Skin epidermis (tissue), 12 donors: ENCODE measurements around the gene ZNF710.

Experiments used
- H3K27ac ChIP-seq, 21 experiments: fragments of 200-600 bp; sonication (generic) in 11 of 21; one replicate each; pipeline ENCODE4 v1.5.0; 2020; ENCODE audit warnings: mild to moderate bottlenecking in 3 of 21, inconsistent platforms in 2 of 21, moderate library complexity in 2 of 21
- H3K4me3 ChIP-seq, 7 experiments: fragments of 200-600 bp; sonication (generic) in 2 of 7; one replicate each; pipeline ENCODE4 v1.5.0; 2020; ENCODE audit warnings: inconsistent platforms in 2 of 7, mild to moderate bottlenecking in 2 of 7, moderate library complexity in 1 of 7

Gene ZNF710

GRCh38 chr15:90015294-90015693 lies 14.2 kb downstream of the ZNF710 start:
- Histone ChIP-seq H3K27ac (peak overlapping the region in 1 of 21 experiments; percentile 12), H3K4me3 (no peak overlapping the region)

- peak overlapping the region in 1 of 21 experiments; percentile 12 for H3K27ac ChIP-seq
These were observed 14.6 kb downstream of the ZNF710 start for GRCh38 chr15:90015749-90016148.

GRCh38 chr15:90016721-90017120 lies 15.6 kb downstream of the ZNF710 start:
- no peak overlapping the region for H3K4me3 ChIP-seq
- peak overlapping the region in 3 of 21 experiments; percentile 3 to 40 (median 6) for H3K27ac ChIP-seq

More at GRCh38 chr15:90015749-90016148, 14.6 kb downstream of the ZNF710 start:
- no peak overlapping the region for H3K4me3 ChIP-seq

GRCh38 chr15:90018216-90018831 lies 17.2 kb downstream of the ZNF710 start:
- Histone ChIP-seq H3K4me3 (no peak overlapping the region), H3K27ac (peak overlapping the region in 6 of 21 experiments; percentile 11 to 84 (median 42))

- peak overlapping the region in 20 of 21 experiments; percentile 25 to 88 (median 72) for H3K27ac ChIP-seq
- no peak overlapping the region for H3K4me3 ChIP-seq
These were observed 18.5 kb downstream of the ZNF710 start for GRCh38 chr15:90019611-90020010.

- H3K27ac ChIP-seq: peak overlapping the region in 20 of 21 experiments; percentile 32 to 88 (median 74)
- no peak overlapping the region for H3K4me3 ChIP-seq
These were observed 19.1 kb downstream of the ZNF710 start for GRCh38 chr15:90020021-90020735.

- Histone ChIP-seq H3K27ac (peak overlapping the region in 18 of 21 experiments; percentile 32 to 88 (median 74)), H3K4me3 (no peak overlapping the region)
These were observed 19.9 kb downstream of the ZNF710 start for GRCh38 chr15:90020936-90021507.

- H3K27ac ChIP-seq: no peak overlapping the region
- no peak overlapping the region for H3K4me3 ChIP-seq
These were observed 21.2 kb downstream of the ZNF710 start for GRCh38 chr15:90022345-90022744.

GRCh38 chr15:90022905-90023700 lies 22.0 kb downstream of the ZNF710 start:
- peak overlapping the region in 2 of 21 experiments; percentile 10 to 20 for H3K27ac ChIP-seq

GRCh38 chr15:90024406-90024805 lies 23.3 kb downstream of the ZNF710 start:
- Histone ChIP-seq H3K27ac (no peak overlapping the region), H3K4me3 (no peak overlapping the region)

More at GRCh38 chr15:90022905-90023700, 22.0 kb downstream of the ZNF710 start:
- H3K4me3 ChIP-seq: no peak overlapping the region

GRCh38 chr15:90025489-90026033 lies 24.4 kb downstream of the ZNF710 start:
- H3K4me3 ChIP-seq: no peak overlapping the region
- H3K27ac ChIP-seq: peak overlapping the region in 1 of 21 experiments; percentile 14

GRCh38 chr15:90028376-90028944 lies 27.3 kb downstream of the ZNF710 start:
- no peak overlapping the region for H3K27ac ChIP-seq
- no peak overlapping the region for H3K4me3 ChIP-seq

GRCh38 chr15:90029024-90029423 lies 27.9 kb downstream of the ZNF710 start:
- Histone ChIP-seq H3K27ac (peak overlapping the region in 2 of 21 experiments; percentile 0 to 17), H3K4me3 (no peak overlapping the region)

- no peak overlapping the region for H3K4me3 ChIP-seq
- H3K27ac ChIP-seq: peak overlapping the region in 4 of 21 experiments; percentile 13 to 75 (median 46)
These were observed 29.3 kb downstream of the ZNF710 start for GRCh38 chr15:90030376-90030775.

GRCh38 chr15:90031231-90031791 lies 30.2 kb downstream of the ZNF710 start:
- H3K4me3 ChIP-seq: no peak overlapping the region
- H3K27ac ChIP-seq: peak overlapping the region in 16 of 21 experiments; percentile 1 to 87 (median 54)

GRCh38 chr15:90033006-90033405 lies 31.9 kb downstream of the ZNF710 start:
- no peak overlapping the region for H3K4me3 ChIP-seq
- peak overlapping the region in 17 of 21 experiments; percentile 53 to 91 (median 72) for H3K27ac ChIP-seq

GRCh38 chr15:90033448-90033847 lies 32.3 kb downstream of the ZNF710 start:
- H3K4me3 ChIP-seq: no peak overlapping the region
- peak overlapping the region in 20 of 21 experiments; percentile 6 to 91 (median 72) for H3K27ac ChIP-seq

GRCh38 chr15:90035095-90035839 lies 34.1 kb downstream of the ZNF710 start:
- peak overlapping the region; percentile 28 to 92 (median 82) for H3K27ac ChIP-seq
- no peak overlapping the region for H3K4me3 ChIP-seq
